OCI-LY1 (cell line): ENCODE data around the gene HELZ2.
"Not testable (repeated sequence)": the region's sequence is repeated elsewhere in the genome, so short reads cannot be mapped to it uniquely, and the experiment has no call there.

Experiments
- H2AFZ ChIP-seq: fragments of 200-600 bp; sonication (generic), shearing (Covaris generic); 2 replicates; pipeline ENCODE4 v1.6.0; 2014; ENCODE audit warnings: antibody characterized with exemption, mild to moderate bottlenecking, low read length
- H3F3A ChIP-seq: fragments of 200-600 bp; sonication (generic), shearing (Covaris generic); 2 replicates; pipeline ENCODE4 v1.6.0; 2014; ENCODE audit warnings: mild to moderate bottlenecking, antibody characterized with exemption, low read length, moderate library complexity; ENCODE audit not compliant: insufficient read depth
- H3K27ac ChIP-seq: fragments of 200-600 bp; sonication (generic); 2 replicates; pipeline ENCODE4 v1.5.1; 2014; ENCODE audit warnings: low read length, mixed run types, mild to moderate bottlenecking, low read depth; ENCODE audit not compliant: poor library complexity, severe bottlenecking
- H3K27me3 ChIP-seq: fragments of 200-600 bp; sonication (generic); 2 replicates; pipeline ENCODE4 v1.6.0; 2014; ENCODE audit warnings: antibody characterized with exemption, mild to moderate bottlenecking, low read length, moderate library complexity; ENCODE audit not compliant: insufficient read depth
- H3K36me3 ChIP-seq: fragments of 200-600 bp; sonication (generic); 2 replicates; pipeline ENCODE4 v1.6.1; 2014; ENCODE audit warnings: mild to moderate bottlenecking, antibody characterized with exemption, low read length, moderate library complexity, mixed read lengths; ENCODE audit not compliant: insufficient read depth
- H3K4me1 ChIP-seq: fragments of 200-600 bp; sonication (generic); 2 replicates; pipeline ENCODE4 v1.5.1; 2014; ENCODE audit warnings: mild to moderate bottlenecking, low read length, moderate library complexity; ENCODE audit not compliant: insufficient read depth, severe bottlenecking
- H3K4me2 ChIP-seq: fragments of 200-600 bp; sonication (generic), shearing (Covaris generic); 2 replicates; pipeline ENCODE4 v1.6.1; 2014; ENCODE audit warnings: low read length
- H3K4me3 ChIP-seq: fragments of 200-600 bp; sonication (generic); 2 replicates; pipeline ENCODE4 v1.5.1; 2014; ENCODE audit warnings: low read length, low read depth, mild to moderate bottlenecking, mixed read lengths; ENCODE audit not compliant: poor library complexity, severe bottlenecking
- H3K79me2 ChIP-seq: fragments of 200-600 bp; shearing (Covaris generic); 2 replicates; pipeline ENCODE4 v1.6.1; 2016; ENCODE audit warnings: mixed run types, low read length, mixed read lengths; ENCODE audit not compliant: insufficient read depth
- H3K9ac ChIP-seq: fragments of 200-600 bp; sonication (generic), shearing (Covaris generic); 2 replicates; pipeline ENCODE4 v1.6.1; 2014; ENCODE audit warnings: mild to moderate bottlenecking, low read length, mixed read lengths
- H3K9me2 ChIP-seq: fragments of 200-600 bp; sonication (generic), shearing (Covaris generic); 2 replicates; pipeline ENCODE4 v1.6.1; 2014; ENCODE audit warnings: low read depth, mild to moderate bottlenecking, low read length, mixed read lengths
- H3K9me3 ChIP-seq: fragments of 200-600 bp; shearing (Covaris generic); 2 replicates; pipeline ENCODE4 v1.6.1; 2014; ENCODE audit warnings: low read length, mixed read lengths
- H4K20me1 ChIP-seq: fragments of 200-600 bp; sonication (generic), shearing (Covaris generic); 2 replicates; pipeline ENCODE4 v1.6.0; 2016; ENCODE audit warnings: mild to moderate bottlenecking, low read length; ENCODE audit not compliant: insufficient read depth
- CTCF ChIP-seq: fragments of 200-600 bp; sonication (generic), shearing (Covaris generic); IDR thresholded peaks from 2 replicates; pipeline ENCODE4 v1.5.1; 2017; ENCODE audit warnings: mild to moderate bottlenecking, antibody characterized with exemption, low read length, moderate library complexity, mixed read lengths
- EZH2 ChIP-seq: fragments of 200-600 bp; sonication (generic), shearing (Covaris generic); IDR thresholded peaks from 2 replicates; pipeline ENCODE4 v1.8.0; 2017; ENCODE audit warnings: borderline replicate concordance, mixed run types, mild to moderate bottlenecking, antibody characterized with exemption, low read length, moderate library complexity, mixed read lengths

The HELZ2 gene

GRCh38 chr20:63572788-63573646, 1.0 kb downstream of the HELZ2 start:
- Histone ChIP-seq H3K79me2 (no peaks in the 10 kb centered on the region), H3K9me2 (no peaks in the 10 kb centered on the region), H3K9me3 (no peaks in the 10 kb centered on the region), H2AFZ (no peak overlapping the region), H4K20me1 (no peaks in the 10 kb centered on the region), H3K4me3 (peak overlapping the region; percentile 67), H3K36me3 (no peaks in the 10 kb centered on the region), H3K27me3 (peaks cover 3% of the 10 kb centered on the region; the same call in 1 of the 2 replicates), H3K4me2 (peak overlapping the region; percentile 87), H3K9ac (peak overlapping the region; percentile 63; the same call in 1 of the 2 replicates), H3K4me1 (peaks cover 11% of the 10 kb centered on the region), H3K27ac (no peak overlapping the region), H3F3A (no peaks in the 10 kb centered on the region)
- TF ChIP-seq CTCF, result no peak; the same call in 1 of the 2 replicates
- no peak for TF ChIP-seq EZH2

- H3K9ac ChIP-seq, result no peak overlapping the region
- H3K4me3 ChIP-seq, result no peak overlapping the region
Measured at GRCh38 chr20:63572071-63572787, 1.8 kb downstream of the HELZ2 start.

GRCh38 chr20:63571087-63571478, 3.0 kb downstream of the HELZ2 start:
- H3K4me2 ChIP-seq, H3F3A ChIP-seq, H3K36me3 ChIP-seq, H3K9me2 ChIP-seq, H3K27ac ChIP-seq, H3K9ac ChIP-seq, H4K20me1 ChIP-seq, H3K9me3 ChIP-seq, H3K4me3 ChIP-seq, H3K79me2 ChIP-seq, H2AFZ ChIP-seq: not testable (repeated sequence)
- H3K4me1 ChIP-seq, result peaks cover 11% of the 10 kb centered on the region
- peaks cover 10% of the 10 kb centered on the region; the same call in 1 of the 2 replicates for H3K27me3 ChIP-seq

More at GRCh38 chr20:63572071-63572787, 1.8 kb downstream of the HELZ2 start:
- no peak overlapping the region for H2AFZ ChIP-seq
- no peaks in the 10 kb centered on the region for H3K9me2 ChIP-seq
- H3K79me2 ChIP-seq, result no peaks in the 10 kb centered on the region
- no peak overlapping the region for H3K27ac ChIP-seq
- H3K27me3 ChIP-seq, result peaks cover 3% of the 10 kb centered on the region; the same call in 1 of the 2 replicates
- H3K4me2 ChIP-seq, result no peak overlapping the region
- H4K20me1 ChIP-seq, result no peaks in the 10 kb centered on the region
- TF ChIP-seq EZH2 (no peak), CTCF (no peak)
- no peaks in the 10 kb centered on the region for H3K9me3 ChIP-seq
- no peaks in the 10 kb centered on the region for H3F3A ChIP-seq
- H3K4me1 ChIP-seq, result peaks cover 11% of the 10 kb centered on the region
- no peaks in the 10 kb centered on the region for H3K36me3 ChIP-seq
